HEK293 (cell line): ENCODE results near the gene ZBTB22.

Experiments
- CTCF ChIA-PET: fragments of 350-600 bp; formaldehyde crosslinking; extraction: SDS; loops from one replicate; lab custom pipeline; 2021; ENCODE audit warnings: antibody characterized with exemption; lab: Yijun Ruan, JAX
- POLR2A ChIA-PET: fragments of 300-600 bp; formaldehyde crosslinking; extraction: SDS; loops from one replicate; lab custom pipeline; 2020; ENCODE audit warnings: antibody characterized with exemption, inconsistent platforms; lab: Yijun Ruan, JAX
- H3K27ac ChIP-seq: fragments of 200-500 bp; sonication (Bioruptor generic); 2 replicates; pipeline ENCODE4 v1.5.1; 2014; ENCODE audit warnings: low read depth, low read length, control low read depth, inconsistent platforms; ENCODE audit errors: extremely low read depth
- H3K36me3 ChIP-seq, 2 experiments: fragments of 200-500 bp in 1 of 2; sonication (Bioruptor generic) in 1 of 2; 1 replicate in 1 of 2; 2 replicates in 1 of 2; pipeline ENCODE4 v1.5.1; 2014 to 2017; ENCODE audit warnings: inconsistent platforms in 2 of 2, low read length in 2 of 2; ENCODE audit not compliant: control insufficient read depth in 2 of 2, insufficient read depth in 1 of 2
- H3K4me1 ChIP-seq: fragments of 200-500 bp; sonication (Bioruptor generic); 2 replicates; pipeline ENCODE4 v1.5.1; 2014; ENCODE audit warnings: mild to moderate bottlenecking, low read length, inconsistent platforms; ENCODE audit not compliant: control insufficient read depth, insufficient read depth
- H3K4me3 ChIP-seq: 2 replicates; pipeline ENCODE4 v1.5.1; 2011; ENCODE audit warnings: low read depth, mild to moderate bottlenecking, control low read depth, low read length, moderate library complexity
- H3K9me3 ChIP-seq: fragments of 200-500 bp; sonication (Bioruptor generic); 2 replicates; pipeline ENCODE4 v1.5.1; 2014; ENCODE audit warnings: low read depth, low read length, inconsistent platforms; ENCODE audit not compliant: control insufficient read depth, insufficient read depth
- ATF2 ChIP-seq: fragments of 450-650 bp; formaldehyde crosslinking; IDR thresholded peaks from 2 replicates; pipeline ENCODE4 v1.5.1; 2016; ENCODE audit warnings: missing biosample characterization, missing genetic modification characterization, low read depth
- BCL11A ChIP-seq: fragments of 450-650 bp; formaldehyde crosslinking; IDR thresholded peaks from 2 replicates; pipeline ENCODE4 v1.5.1; 2016; ENCODE audit warnings: low read depth, missing biosample characterization, missing genetic modification characterization
- KLF1 ChIP-seq: fragments of 450-650 bp; formaldehyde crosslinking; IDR thresholded peaks from 2 replicates; pipeline ENCODE4 v1.5.1; 2016; ENCODE audit warnings: missing biosample characterization, missing genetic modification characterization
- OVOL3 ChIP-seq: fragments of 450-650 bp; formaldehyde crosslinking; IDR thresholded peaks from 2 replicates; pipeline ENCODE4 v1.5.1; 2016; ENCODE audit warnings: missing biosample characterization, missing genetic modification characterization
- PRDM1 ChIP-seq: fragments of 450-650 bp; formaldehyde crosslinking; IDR thresholded peaks from 2 replicates; pipeline ENCODE4; 2016; ENCODE audit warnings: missing biosample characterization, missing genetic modification characterization
- PRDM10 ChIP-seq: fragments of 450-650 bp; formaldehyde crosslinking; IDR thresholded peaks from 2 replicates; pipeline ENCODE4 v1.5.1; 2016; ENCODE audit warnings: missing biosample characterization, missing genetic modification characterization
- PRDM6 ChIP-seq: fragments of 450-650 bp; formaldehyde crosslinking; IDR thresholded peaks from 2 replicates; pipeline ENCODE4 v1.5.1; 2017; ENCODE audit warnings: missing biosample characterization, missing genetic modification characterization
- WT1 ChIP-seq: fragments of 450-650 bp; formaldehyde crosslinking; IDR thresholded peaks from 2 replicates; pipeline ENCODE4 v1.5.1; 2016; ENCODE audit warnings: missing biosample characterization, missing genetic modification characterization
- ZBTB17 ChIP-seq: fragments of 450-650 bp; formaldehyde crosslinking; IDR thresholded peaks from 2 replicates; pipeline ENCODE4 v1.5.1; 2016; ENCODE audit warnings: missing biosample characterization, missing genetic modification characterization
- ZBTB26 ChIP-seq: fragments of 450-650 bp; formaldehyde crosslinking; optimal IDR thresholded peaks from 2 replicates; pipeline ENCODE3; 2016; ENCODE audit warnings: missing biosample characterization, mild to moderate bottlenecking, missing genetic modification characterization
- ZEB2 ChIP-seq: fragments of 450-650 bp; formaldehyde crosslinking; IDR thresholded peaks from 2 replicates; pipeline ENCODE4 v1.5.1; 2016; ENCODE audit warnings: missing biosample characterization, missing genetic modification characterization
- ZNF19 ChIP-seq: fragments of 450-650 bp; formaldehyde crosslinking; IDR thresholded peaks from 2 replicates; pipeline ENCODE4; 2016; ENCODE audit warnings: missing biosample characterization, missing genetic modification characterization, low read depth
- ZNF2 ChIP-seq: fragments of 450-650 bp; formaldehyde crosslinking; IDR thresholded peaks from 2 replicates; pipeline ENCODE4 v1.5.1; 2016; ENCODE audit warnings: missing biosample characterization, missing genetic modification characterization
- ZNF202 ChIP-seq: fragments of 450-650 bp; formaldehyde crosslinking; IDR thresholded peaks from 2 replicates; pipeline ENCODE4 v1.5.1; 2016; ENCODE audit warnings: missing biosample characterization, missing genetic modification characterization, borderline replicate concordance
- ZNF248 ChIP-seq: fragments of 450-650 bp; formaldehyde crosslinking; IDR thresholded peaks from 2 replicates; pipeline ENCODE4 v1.5.1; 2017; ENCODE audit warnings: missing biosample characterization, missing genetic modification characterization
- ZNF350 ChIP-seq: fragments of 450-650 bp; formaldehyde crosslinking; IDR thresholded peaks from 2 replicates; pipeline ENCODE4 v1.5.0; 2017; ENCODE audit warnings: missing biosample characterization, mild to moderate bottlenecking, missing genetic modification characterization
- ZNF394 ChIP-seq: fragments of 450-650 bp; formaldehyde crosslinking; IDR thresholded peaks from 2 replicates; pipeline ENCODE4 v1.5.1; 2016; ENCODE audit warnings: missing biosample characterization, missing genetic modification characterization, mild to moderate bottlenecking, moderate library complexity, borderline replicate concordance
- ZNF404 ChIP-seq: fragments of 450-650 bp; formaldehyde crosslinking; IDR thresholded peaks from 2 replicates; pipeline ENCODE4 v1.5.1; 2017; ENCODE audit warnings: missing biosample characterization, missing genetic modification characterization
- ZNF530 ChIP-seq: fragments of 450-650 bp; formaldehyde crosslinking; IDR thresholded peaks from 2 replicates; pipeline ENCODE4 v1.5.1; 2016; ENCODE audit warnings: low read depth, missing biosample characterization, missing genetic modification characterization
- ZNF600 ChIP-seq: fragments of 450-650 bp; formaldehyde crosslinking; IDR thresholded peaks from 2 replicates; pipeline ENCODE4 v1.5.1; 2016; ENCODE audit warnings: missing biosample characterization, missing genetic modification characterization
- ZNF707 ChIP-seq: fragments of 450-650 bp; formaldehyde crosslinking; IDR thresholded peaks from 2 replicates; pipeline ENCODE4 v1.5.1; 2016; ENCODE audit warnings: missing biosample characterization, missing genetic modification characterization

The ZBTB22 gene

GRCh38 chr6:33290459-33290858 is 27.1 kb downstream of the ZBTB22 start:
- ChIA-PET CTCF (interaction anchor here (0.6 to 3.6 kb wide), 5 partner anchors 9 to 136 kb away, joined by 3 to 33 read pairs (median 4); partner anchors contain the start of genes B3GALT4 and RGL2), POLR2A (interaction anchor here (1.9 to 7.5 kb wide), 6 partner anchors 8 to 41 kb away, joined by 8 to 92 read pairs (median 36); partner anchors contain the start of genes B3GALT4, RGL2, RPS18 and VPS52)
- TF ChIP-seq ZBTB26 (tag by site-specific recombination) (no peak), ZNF600 (peak; percentile 64; the same call in 1 of the 2 replicates)
- Histone ChIP-seq H3K9me3 (no peaks in the 10 kb centered on the region), H3K36me3 (peaks cover 4 to 70% of the 10 kb centered on the region in 2 experiments), H3K4me1 (peaks cover 11% of the 10 kb centered on the region; the same call in 1 of the 2 replicates), H3K27ac (no peak overlapping the region; the same call in 1 of the 2 replicates), H3K4me3 (no peak overlapping the region; the same call in 1 of the 2 replicates)

- ChIA-PET POLR2A (interaction anchor here (0.9 to 7.5 kb wide), 11 partner anchors 9 to 319 kb away, joined by 3 to 92 read pairs (median 9); partner anchors contain the start of genes B3GALT4, RGL2, RPS18 and VPS52), CTCF (interaction anchor here (0.6 to 3.6 kb wide), 6 partner anchors 9 to 136 kb away, joined by 3 to 33 read pairs (median 9); partner anchors contain the start of genes B3GALT4, RGL2, RPS18 and VPS52)
- Histone ChIP-seq H3K4me1 (peaks cover 11% of the 10 kb centered on the region; the same call in 1 of the 2 replicates), H3K36me3 (peaks cover 4 to 70% of the 10 kb centered on the region in 2 experiments), H3K9me3 (no peaks in the 10 kb centered on the region), H3K27ac (peak overlapping the region; percentile 20; the same call in 1 of the 2 replicates), H3K4me3 (peak overlapping the region; percentile 79)
- TF ChIP-seq ZEB2 (tag by site-specific recombination) (0 out of 2 replicates have a peak, but pooled peaks have one; percentile 1), ZNF530 (no peak), ZNF707 (tag by site-specific recombination) (no peak), ZNF394 (tag by site-specific recombination) (0 out of 2 replicates have a peak, but pooled peaks have one; percentile 6), BCL11A (tag by site-specific recombination) (no peak), ZNF404 (tag by site-specific recombination) (no peak), ZBTB17 (no peak), WT1 (no peak), ZNF248 (tag by site-specific recombination) (no peak), ZNF350 (tag by site-specific recombination) (no peak), KLF1 (no peak), OVOL3 (no peak), ZNF2 (tag by site-specific recombination) (0 out of 2 replicates have a peak, but pooled peaks have one; percentile 4), PRDM1 (tag by site-specific recombination) (no peak), ZNF202 (no peak), ZNF600 (no peak), ZNF19 (no peak)
These were observed 27.7 kb downstream of the ZBTB22 start for GRCh38 chr6:33289784-33290315.

- peaks cover 11% of the 10 kb centered on the region; the same call in 1 of the 2 replicates for H3K4me1 ChIP-seq
- H3K9me3 ChIP-seq: no peaks in the 10 kb centered on the region
- H3K36me3 ChIP-seq: peaks cover 6 to 73% of the 10 kb centered on the region in 2 experiments
- CTCF ChIA-PET: interaction anchor here (0.6 to 3.6 kb wide), 13 partner anchors 8 to 481 kb away, joined by 3 to 33 read pairs (median 5); partner anchors contain the start of genes B3GALT4, RGL2, RPS18 and RXRB
- peak within 1 kb of the TSS; percentile 44 for H3K27ac ChIP-seq
- POLR2A ChIA-PET: interaction anchor here (0.6 to 7.5 kb wide), 14 partner anchors 9 to 318 kb away, joined by 3 to 92 read pairs (median 9); partner anchors contain the start of genes B3GALT4, RGL2, RPS18 and VPS52
- H3K4me3 ChIP-seq: peak within 1 kb of the TSS; percentile 79
- TF ChIP-seq ATF2 (tag by site-specific recombination) (no peak), PRDM6 (tag by site-specific recombination) (no peak), PRDM10 (peak; percentile 65; the same call in 1 of the 2 replicates)
These were observed 28.4 kb downstream of the ZBTB22 start, which contains the start of the genes PFDN6 and WDR46 for GRCh38 chr6:33288921-33289783. PFDN6 (plus strand) TSS chr6:33289601; CDS start chr6:33289857, 256 bp downstream. WDR46 (minus strand) TSS chr6:33289239; CDS start chr6:33289170, 69 bp downstream.
